Neural progenitor cell (in vitro differentiated cells): ENCODE measurements around the gene PARN.

Experiments
- EZH2 ChIP-seq: fragments of 200-600 bp; sonication (generic); IDR thresholded peaks from 2 replicates; pipeline ENCODE4 v1.6.1; 2017; ENCODE audit warnings: antibody characterized with exemption, mild to moderate bottlenecking, moderate library complexity
- EZH2phosphoT487 ChIP-seq: fragments of 200-600 bp; sonication (generic); IDR thresholded peaks from 2 replicates; pipeline ENCODE4 v1.6.1; 2017; ENCODE audit warnings: antibody characterized with exemption
- TF ChIP-seq, protein P1 (sequence below): fragments of 200-600 bp; sonication (generic); IDR thresholded peaks from 2 replicates; pipeline ENCODE4 v1.5.1; 2017; ENCODE audit warnings: antibody characterized with exemption, mild to moderate bottlenecking

DNA sequence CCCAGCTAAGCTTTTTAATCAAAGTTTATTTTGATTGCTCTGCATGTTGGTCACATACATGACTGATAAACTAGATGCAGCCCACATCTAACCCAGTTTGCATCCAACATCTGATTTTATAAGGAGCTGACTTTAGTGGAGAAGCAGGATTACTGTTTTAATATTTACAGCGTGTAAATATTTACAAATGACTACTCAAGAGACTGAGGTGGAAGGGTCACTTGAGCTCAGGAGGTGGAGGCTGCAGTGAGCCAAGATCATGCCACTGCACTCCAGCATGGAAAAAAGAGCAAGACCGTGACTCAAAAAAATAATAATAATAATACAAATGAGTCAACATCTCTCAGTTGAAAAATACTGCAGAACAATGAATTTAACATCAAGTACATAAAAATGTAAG, 50.8 kb downstream of the PARN start:
- TF ChIP-seq, protein P1, sequence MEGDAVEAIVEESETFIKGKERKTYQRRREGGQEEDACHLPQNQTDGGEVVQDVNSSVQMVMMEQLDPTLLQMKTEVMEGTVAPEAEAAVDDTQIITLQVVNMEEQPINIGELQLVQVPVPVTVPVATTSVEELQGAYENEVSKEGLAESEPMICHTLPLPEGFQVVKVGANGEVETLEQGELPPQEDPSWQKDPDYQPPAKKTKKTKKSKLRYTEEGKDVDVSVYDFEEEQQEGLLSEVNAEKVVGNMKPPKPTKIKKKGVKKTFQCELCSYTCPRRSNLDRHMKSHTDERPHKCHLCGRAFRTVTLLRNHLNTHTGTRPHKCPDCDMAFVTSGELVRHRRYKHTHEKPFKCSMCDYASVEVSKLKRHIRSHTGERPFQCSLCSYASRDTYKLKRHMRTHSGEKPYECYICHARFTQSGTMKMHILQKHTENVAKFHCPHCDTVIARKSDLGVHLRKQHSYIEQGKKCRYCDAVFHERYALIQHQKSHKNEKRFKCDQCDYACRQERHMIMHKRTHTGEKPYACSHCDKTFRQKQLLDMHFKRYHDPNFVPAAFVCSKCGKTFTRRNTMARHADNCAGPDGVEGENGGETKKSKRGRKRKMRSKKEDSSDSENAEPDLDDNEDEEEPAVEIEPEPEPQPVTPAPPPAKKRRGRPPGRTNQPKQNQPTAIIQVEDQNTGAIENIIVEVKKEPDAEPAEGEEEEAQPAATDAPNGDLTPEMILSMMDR = no peak
- TF ChIP-seq EZH2 = no peak
- no peak for TF ChIP-seq EZH2phosphoT487
